ENCODE measurements around the gene FGFBP1. TPM values are rescaled to one million over a fixed set of nuclear protein-coding genes. Genes with fewer than 3 reads are reported as not detected.

The FGFBP1 gene
- total and polyA plus RNA-seq, 7 donors = 0.08 TPM; not detected in 6

DNA sequence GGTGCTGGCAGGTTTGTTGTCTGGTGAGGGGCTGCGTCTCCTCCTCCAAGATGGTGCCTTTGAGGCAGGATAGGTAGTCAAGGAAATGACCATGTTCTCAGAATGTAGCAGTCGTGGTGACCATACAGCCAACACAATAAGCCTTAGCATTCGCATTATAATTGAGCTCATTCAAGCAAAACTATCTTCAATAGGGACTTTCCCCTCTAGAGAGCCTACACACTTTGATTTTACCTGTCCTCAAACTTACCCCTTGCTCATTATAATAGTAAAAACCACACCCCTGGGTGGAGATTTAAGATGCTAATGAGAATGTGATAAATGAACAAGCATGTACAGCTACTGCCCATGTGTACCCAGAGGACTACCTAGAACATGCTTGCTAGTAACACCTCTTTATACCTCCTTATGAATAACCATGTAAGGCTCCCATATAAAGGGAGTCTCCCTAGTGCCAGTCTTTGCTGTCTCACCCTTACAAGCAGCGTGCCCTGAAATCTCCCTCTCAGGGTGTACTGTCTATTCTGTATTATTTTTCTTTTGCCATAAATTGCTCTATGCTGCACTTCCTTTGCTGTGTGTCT lies 48.2 kb downstream of the FGFBP1 start:
- no peak for ATAC-seq
- TF ChIP-seq, protein P1, sequence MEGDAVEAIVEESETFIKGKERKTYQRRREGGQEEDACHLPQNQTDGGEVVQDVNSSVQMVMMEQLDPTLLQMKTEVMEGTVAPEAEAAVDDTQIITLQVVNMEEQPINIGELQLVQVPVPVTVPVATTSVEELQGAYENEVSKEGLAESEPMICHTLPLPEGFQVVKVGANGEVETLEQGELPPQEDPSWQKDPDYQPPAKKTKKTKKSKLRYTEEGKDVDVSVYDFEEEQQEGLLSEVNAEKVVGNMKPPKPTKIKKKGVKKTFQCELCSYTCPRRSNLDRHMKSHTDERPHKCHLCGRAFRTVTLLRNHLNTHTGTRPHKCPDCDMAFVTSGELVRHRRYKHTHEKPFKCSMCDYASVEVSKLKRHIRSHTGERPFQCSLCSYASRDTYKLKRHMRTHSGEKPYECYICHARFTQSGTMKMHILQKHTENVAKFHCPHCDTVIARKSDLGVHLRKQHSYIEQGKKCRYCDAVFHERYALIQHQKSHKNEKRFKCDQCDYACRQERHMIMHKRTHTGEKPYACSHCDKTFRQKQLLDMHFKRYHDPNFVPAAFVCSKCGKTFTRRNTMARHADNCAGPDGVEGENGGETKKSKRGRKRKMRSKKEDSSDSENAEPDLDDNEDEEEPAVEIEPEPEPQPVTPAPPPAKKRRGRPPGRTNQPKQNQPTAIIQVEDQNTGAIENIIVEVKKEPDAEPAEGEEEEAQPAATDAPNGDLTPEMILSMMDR (IDR thresholded peaks at IDR 0.05) = no peak
- H3K27ac ChIP-seq = no peak overlapping the region

DNA sequence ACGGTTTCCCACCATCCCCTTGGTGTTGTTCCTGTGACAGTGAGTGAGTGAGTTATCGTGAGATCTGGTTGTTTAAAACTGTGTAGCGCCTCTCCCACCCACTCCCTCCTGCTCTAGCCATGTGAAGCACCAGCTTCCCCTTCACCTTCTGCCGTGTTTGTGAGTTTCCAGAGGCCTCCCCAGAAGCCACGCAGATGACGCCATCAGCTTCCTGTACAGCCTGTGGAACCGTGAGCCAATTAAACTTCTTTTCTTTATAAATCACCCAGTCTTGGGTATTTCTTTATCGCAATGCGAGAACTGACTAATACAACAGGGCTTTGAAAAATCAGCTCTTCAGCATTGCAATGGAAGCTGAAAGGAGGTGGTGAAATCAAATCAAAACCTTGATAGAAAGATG lies 50.0 kb downstream of the FGFBP1 start:
- intact Hi-C loops (cut with DNase I) = loop anchor here in 1 of 2 donors (10.0 kb wide), 1 partner anchor 376 kb away; no protein-coding TSS in a partner anchor
- Histone ChIP-seq H3K27ac (no peak overlapping the region), H3K4me3 (no peak overlapping the region), H3K27me3 (ENCODE audit: insufficient read depth in 3 of 3, low read length in 2 of 3) (no peaks in the 10 kb centered on the region), H3K36me3 (ENCODE audit: insufficient read depth in 1 of 2, low read depth in 1 of 2) (no peaks in the 10 kb centered on the region), H3K4me1 (no peaks in the 10 kb centered on the region), H3K9me3 (no peaks in the 10 kb centered on the region)
- TF ChIP-seq, protein P1 (IDR thresholded peaks at IDR 0.05) = no peak
- 83 to 88% (median 87%) methylated on average over 9 of the region's 9 CpGs for WGBS, 3 donors
- no peak for DNase-seq
- ATAC-seq = no peak

More for the DNA sequence above, 48.2 kb downstream of the FGFBP1 start:
- Histone ChIP-seq H3K36me3 (ENCODE audit: insufficient read depth in 1 of 2, low read depth in 1 of 2) (no peaks in the 10 kb centered on the region), H3K4me3 (no peak overlapping the region), H3K4me1 (no peaks in the 10 kb centered on the region), H3K9me3 (no peaks in the 10 kb centered on the region), H3K27me3 (ENCODE audit: insufficient read depth in 3 of 3, low read length in 2 of 3) (peaks cover 0 to 2% (median 0%) of the 10 kb centered on the region in 3 donors)
- intact Hi-C loops (cut with DNase I) = no loop called here
- no peak for DNase-seq
- WGBS, 3 donors = 90 to 97% (median 93%) methylated on average over 4 of the region's 4 CpGs

Other genes starting within 250 kb of the FGFBP1 start
- 1 to 10 TPM; 1.2 to 2.1 (median 1.3) TPM for gene BST1, start 235.7 kb downstream of the FGFBP1 start, total RNA-seq
- gene BST1, start 235.7 kb downstream of the FGFBP1 start, polyA plus RNA-seq = 1 to 10 TPM in 2 of 3 donors, under 1 TPM in 1; 0.98 to 1.5 (median 1.5) TPM
- 1 to 10 TPM; 3.1 to 6.8 (median 4.5) TPM for gene CD38, start 160.4 kb downstream of the FGFBP1 start, total RNA-seq
- gene CD38, start 160.4 kb downstream of the FGFBP1 start, polyA plus RNA-seq = 1 to 10 TPM; 1.5 to 4.6 (median 2.7) TPM
- 1 to 10 TPM in 2 of 4 donors, under 1 TPM in 2; 0.37 to 1.4 (median 0.79) TPM for gene FGFBP2, start 24.4 kb upstream of the FGFBP1 start, total RNA-seq
- gene FGFBP2, start 24.4 kb upstream of the FGFBP1 start, polyA plus RNA-seq = under 1 TPM; 0.18 to 0.27 (median 0.21) TPM
- gene PROM1, start 145.3 kb upstream of the FGFBP1 start, total RNA-seq = 1 to 10 TPM in 2 of 4 donors, under 1 TPM in 2; 0.84 to 1.5 (median 1.1) TPM
- gene PROM1, start 145.3 kb upstream of the FGFBP1 start, polyA plus RNA-seq = under 1 TPM; 0.16 to 0.20 (median 0.18) TPM